CD14-positive monocyte (primary cell): ENCODE data around the gene YKT6. TPM values are rescaled to one million over a fixed set of nuclear protein-coding genes. Genes with fewer than 3 reads are reported as not detected.

ENCODE experiments used
- DNase-seq, 3 donors: peaks; one replicate each; pipeline ENCODE4 v3.0.0-alpha.2; 2011 to 2022
- H2AFZ ChIP-seq: 2 replicates; pipeline ENCODE4 v1.6.0; 2012; ENCODE audit warnings: mild to moderate bottlenecking, low read depth, low read length, inconsistent platforms; ENCODE audit not compliant: insufficient read depth, poor library complexity, severe bottlenecking
- H3K27ac ChIP-seq, 2 donors: 1 replicate in 1 of 2; 2 replicates in 1 of 2; pipeline ENCODE4 v1.5.1; 2012 to 2013; ENCODE audit warnings: low read length in 2 of 2, control low read depth in 1 of 2, inconsistent platforms in 1 of 2, low read depth in 1 of 2, mild to moderate bottlenecking in 1 of 2
- H3K27me3 ChIP-seq, 2 donors: one replicate each; pipeline versions ENCODE4 v1.6.0 to v1.6.1; 2011 to 2013; ENCODE audit warnings: low read length in 2 of 2; ENCODE audit not compliant: control insufficient read depth in 2 of 2, insufficient read depth in 2 of 2
- H3K36me3 ChIP-seq, 2 donors: replicated peaks in 1 of 2; 1 replicate in 1 of 2; 2 replicates in 1 of 2; pipeline versions ENCODE4 v1.5.1 to v1.6.1; 2012 to 2013; ENCODE audit warnings: low read length in 2 of 2, control low read depth in 1 of 2, inconsistent platforms in 1 of 2, mild to moderate bottlenecking in 1 of 2; ENCODE audit not compliant: insufficient read depth in 2 of 2, control insufficient read depth in 1 of 2
- H3K4me1 ChIP-seq, 2 donors: 1 replicate in 1 of 2; 2 replicates in 1 of 2; pipeline versions ENCODE4 v1.5.1 to v1.6.1; 2012 to 2013; ENCODE audit warnings: low read length in 2 of 2, control low read depth in 1 of 2, inconsistent platforms in 1 of 2, mild to moderate bottlenecking in 1 of 2, moderate library complexity in 1 of 2; ENCODE audit not compliant: insufficient read depth in 2 of 2, control insufficient read depth in 1 of 2
- H3K4me2 ChIP-seq: replicated peaks from 2 replicates; pipeline ENCODE3; 2012; ENCODE audit warnings: low read length, moderate library complexity, mild to moderate bottlenecking; ENCODE audit not compliant: poor library complexity, severe bottlenecking; ENCODE audit errors: extremely low read depth
- H3K4me3 ChIP-seq, 3 experiments: fragments of 200-600 bp in 1 of 3; sonication (generic) in 1 of 3; replicated peaks in 1 of 3; 1 replicate in 2 of 3; 2 replicates in 1 of 3; pipeline ENCODE4 v1.5.1; 2011 to 2013; ENCODE audit warnings: low read length in 3 of 3, mild to moderate bottlenecking in 3 of 3, control low read depth in 2 of 3, low read depth in 2 of 3, inconsistent platforms in 1 of 3, moderate library complexity in 1 of 3
- H3K79me2 ChIP-seq: 2 replicates; pipeline ENCODE4 v1.6.0; 2012; ENCODE audit warnings: mild to moderate bottlenecking, control low read depth, inconsistent platforms, low read length, moderate library complexity; ENCODE audit not compliant: insufficient read depth
- H3K9ac ChIP-seq: 2 replicates; pipeline ENCODE4 v1.6.0; 2017; ENCODE audit warnings: low read length, mild to moderate bottlenecking; ENCODE audit not compliant: insufficient read depth, poor library complexity, severe bottlenecking
- H3K9me3 ChIP-seq, 2 donors: replicated peaks in 1 of 2; 1 replicate in 1 of 2; 2 replicates in 1 of 2; pipeline versions ENCODE4 v1.5.1 to v1.6.1; 2012 to 2013; ENCODE audit warnings: low read length in 2 of 2, control low read depth in 1 of 2; ENCODE audit not compliant: control insufficient read depth in 1 of 2, insufficient read depth in 1 of 2
- H4K20me1 ChIP-seq: 2 replicates; pipeline ENCODE4 v1.6.0; 2012; ENCODE audit warnings: mild to moderate bottlenecking, low read length, control low read depth, moderate library complexity; ENCODE audit not compliant: insufficient read depth
- H3K27ac Mint-ChIP-seq, 7 donors: one replicate each; pipeline ENCODE4 v1.8.0; 2020; ENCODE audit warnings: mild to moderate bottlenecking in 7 of 7, mixed read lengths in 7 of 7, moderate library complexity in 6 of 7, inconsistent platforms in 2 of 7
- H3K27me3 Mint-ChIP-seq, 3 donors: one replicate each; pipeline ENCODE4 v1.8.0; 2021 to 2022; ENCODE audit warnings: low read depth in 3 of 3, mild to moderate bottlenecking in 3 of 3, mixed read lengths in 3 of 3, moderate library complexity in 3 of 3, inconsistent platforms in 1 of 3
- H3K36me3 Mint-ChIP-seq, 2 donors: one replicate each; pipeline ENCODE4 v1.8.0; 2020; ENCODE audit warnings: mixed read lengths in 2 of 2, inconsistent platforms in 1 of 2, mild to moderate bottlenecking in 1 of 2
- H3K4me1 Mint-ChIP-seq: one replicate; pipeline ENCODE4 v1.8.0; 2020; ENCODE audit warnings: mild to moderate bottlenecking, mixed read lengths
- H3K4me3 Mint-ChIP-seq, 2 donors: one replicate each; pipeline ENCODE4 v1.8.0; 2020; ENCODE audit warnings: mild to moderate bottlenecking in 2 of 2, mixed read lengths in 2 of 2, moderate library complexity in 1 of 2
- H3K9me3 Mint-ChIP-seq, 7 donors: one replicate each; pipeline ENCODE4 v1.8.0; 2020 to 2022; ENCODE audit warnings: mixed read lengths in 7 of 7, mild to moderate bottlenecking in 6 of 7, moderate library complexity in 6 of 7, inconsistent platforms in 2 of 7
- WGBS: methylation state at CpG from one replicate; pipeline ENCODE4 v1.1.5; 2013; ENCODE audit warnings: missing lambda C conversion rate; ENCODE audit not compliant: insufficient coverage; 5-methylcytosine and 5-hydroxymethylcytosine counted together
- intact Hi-C, 2 donors: fragments of 100-400 bp; cut with micrococcal nuclease; formaldehyde crosslinking; loops; one replicate each; pipeline versions ENCODE4 v1.15.0 to v1.15.1; 2023
- polyA plus RNA-seq, 3 donors: library from polyadenylated mRNA; depleted of rRNA in 1 of 3; unstranded in 2 of 3; stranded (reverse) in 1 of 3; fragments of 300-500 nt in 2 of 3; fragments of >200 nt in 1 of 3; fragmentation: Illumina TruSeq in 2 of 3; gene quantifications; 1 replicate in 2 of 3; 2 replicates in 1 of 3; pipeline ENCODE4 v1.2.3, GENCODE V29; 2012 to 2021
- TF ChIP-seq, protein P1 (sequence below): fragments of 200-600 bp; IDR thresholded peaks from one replicate; pipeline ENCODE4 v1.8.0; 2022; ENCODE audit warnings: antibody characterized with exemption, mild to moderate bottlenecking

YKT6 gene
- polyA plus RNA-seq, 3 donors = 26.4 to 45.7 (median 35.2) TPM

DNA sequence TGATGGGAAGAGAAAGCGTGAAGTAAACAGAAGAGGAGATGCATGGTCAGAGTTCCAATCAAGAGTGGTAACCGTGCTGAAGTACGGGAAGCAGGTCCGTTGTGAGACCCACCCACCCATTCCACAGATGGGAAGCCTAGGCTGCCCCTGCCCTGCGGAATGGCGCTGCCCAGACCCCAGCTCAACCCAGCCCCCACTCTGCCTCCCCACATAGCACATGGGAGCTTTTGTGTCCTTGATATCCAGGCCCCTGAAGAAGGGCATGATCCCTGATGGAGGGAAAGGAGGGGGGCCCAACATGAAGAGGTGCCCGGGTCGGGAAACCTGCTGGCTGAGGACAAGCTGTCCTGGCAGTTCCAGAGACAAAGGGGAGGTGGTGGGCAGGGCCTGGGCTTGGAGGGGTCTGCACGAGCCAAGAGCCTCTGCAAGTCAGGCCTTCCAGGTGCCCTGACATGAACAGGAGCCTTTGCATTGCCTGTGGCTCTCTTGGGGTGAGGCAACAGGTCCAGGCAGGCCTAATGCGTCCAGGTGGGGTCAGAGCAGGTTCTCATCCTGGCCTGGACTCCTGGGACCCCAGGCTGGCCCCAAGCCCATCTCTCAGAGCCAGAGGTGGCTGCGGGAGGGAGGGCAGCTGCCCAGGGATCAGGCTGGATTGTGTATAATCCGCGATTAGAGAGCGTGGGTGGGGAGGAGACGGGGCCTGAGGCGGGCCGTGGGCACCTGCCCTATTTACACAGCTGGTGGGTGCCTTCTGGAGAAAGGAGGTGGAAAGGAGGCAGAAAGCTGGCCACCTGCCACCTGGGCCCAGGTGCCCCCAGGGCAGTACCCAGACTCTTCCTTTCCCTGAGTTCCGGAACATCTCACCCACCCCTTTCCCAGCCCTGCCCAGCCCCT lies 23.5 kb downstream of the YKT6 start:
- H3K36me3 ChIP-seq = no peaks in the 10 kb centered on the region
- H4K20me1 ChIP-seq = no peaks in the 10 kb centered on the region
- TF ChIP-seq, protein P1, sequence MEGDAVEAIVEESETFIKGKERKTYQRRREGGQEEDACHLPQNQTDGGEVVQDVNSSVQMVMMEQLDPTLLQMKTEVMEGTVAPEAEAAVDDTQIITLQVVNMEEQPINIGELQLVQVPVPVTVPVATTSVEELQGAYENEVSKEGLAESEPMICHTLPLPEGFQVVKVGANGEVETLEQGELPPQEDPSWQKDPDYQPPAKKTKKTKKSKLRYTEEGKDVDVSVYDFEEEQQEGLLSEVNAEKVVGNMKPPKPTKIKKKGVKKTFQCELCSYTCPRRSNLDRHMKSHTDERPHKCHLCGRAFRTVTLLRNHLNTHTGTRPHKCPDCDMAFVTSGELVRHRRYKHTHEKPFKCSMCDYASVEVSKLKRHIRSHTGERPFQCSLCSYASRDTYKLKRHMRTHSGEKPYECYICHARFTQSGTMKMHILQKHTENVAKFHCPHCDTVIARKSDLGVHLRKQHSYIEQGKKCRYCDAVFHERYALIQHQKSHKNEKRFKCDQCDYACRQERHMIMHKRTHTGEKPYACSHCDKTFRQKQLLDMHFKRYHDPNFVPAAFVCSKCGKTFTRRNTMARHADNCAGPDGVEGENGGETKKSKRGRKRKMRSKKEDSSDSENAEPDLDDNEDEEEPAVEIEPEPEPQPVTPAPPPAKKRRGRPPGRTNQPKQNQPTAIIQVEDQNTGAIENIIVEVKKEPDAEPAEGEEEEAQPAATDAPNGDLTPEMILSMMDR = no peak
- no peak overlapping the region for H3K4me2 ChIP-seq
- H2AFZ ChIP-seq = no peak overlapping the region
- no peak overlapping the region for H3K4me3 Mint-ChIP-seq
- 85% methylated on average over 4 of the region's 18 CpGs for WGBS
- intact Hi-C loops = no loop called here
- H3K4me3 ChIP-seq = no peak overlapping the region
- no peaks in the 10 kb centered on the region for H3K27me3 ChIP-seq
- H3K4me1 Mint-ChIP-seq = no peaks in the 10 kb centered on the region
- no peaks in the 10 kb centered on the region for H3K9me3 ChIP-seq
- H3K79me2 ChIP-seq = no peaks in the 10 kb centered on the region
- H3K9ac ChIP-seq = no peak overlapping the region
- H3K36me3 Mint-ChIP-seq = no peaks in the 10 kb centered on the region
- peak overlapping the region in 1 of 7 donors; percentile 11 for H3K27ac Mint-ChIP-seq
- no peak for DNase-seq
- H3K4me1 ChIP-seq = no peaks in the 10 kb centered on the region
- H3K27ac ChIP-seq = no peak overlapping the region
- H3K27me3 Mint-ChIP-seq = peaks cover 2 to 5% (median 4%) of the 10 kb centered on the region in 3 donors
- H3K9me3 Mint-ChIP-seq = peaks cover 0 to 1% (median 0%) of the 10 kb centered on the region in 7 donors

DNA sequence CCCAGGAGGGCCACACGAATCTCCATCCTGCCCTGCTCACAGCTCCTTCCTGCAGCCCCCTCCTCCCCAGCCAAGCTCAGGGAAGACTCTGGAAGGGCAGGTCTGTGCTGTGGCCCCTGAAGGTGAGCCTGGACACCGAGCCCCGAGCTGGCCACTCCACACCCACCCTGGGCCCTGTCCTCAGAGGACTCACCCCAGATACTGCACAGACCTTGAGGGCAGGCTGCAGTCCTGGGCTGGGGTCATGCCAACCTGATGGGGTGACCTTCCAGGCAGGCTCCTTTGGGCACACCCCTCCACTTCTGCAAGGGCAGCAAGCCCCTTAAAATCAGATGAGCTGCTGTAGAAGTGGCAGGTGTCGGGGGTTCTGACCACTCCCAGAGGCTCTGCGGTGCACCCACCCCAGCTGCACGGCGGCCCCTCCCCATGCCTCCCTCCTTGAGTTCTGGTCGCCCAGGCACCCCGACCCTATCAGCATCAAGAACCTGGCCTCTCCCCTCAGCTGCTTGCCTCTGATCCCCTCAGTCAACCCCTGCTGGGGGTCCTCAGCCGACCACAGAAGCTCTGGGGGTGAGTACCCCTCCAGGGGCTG lies 24.3 kb downstream of the YKT6 start:
- 84% methylated on average over 10 of the region's 10 CpGs for WGBS
- Mint-ChIP-seq H3K27me3 (peaks cover 2 to 5% (median 4%) of the 10 kb centered on the region in 3 donors), H3K4me3 (no peak overlapping the region), H3K27ac (no peak overlapping the region), H3K9me3 (no peaks in the 10 kb centered on the region), H3K4me1 (no peaks in the 10 kb centered on the region), H3K36me3 (no peaks in the 10 kb centered on the region)
- Histone ChIP-seq H3K27me3 (no peaks in the 10 kb centered on the region), H3K9ac (no peak overlapping the region), H3K4me1 (no peaks in the 10 kb centered on the region), H3K9me3 (no peaks in the 10 kb centered on the region), H3K4me3 (no peak overlapping the region), H3K4me2 (no peak overlapping the region), H3K27ac (no peak overlapping the region), H3K36me3 (no peaks in the 10 kb centered on the region), H2AFZ (no peak overlapping the region), H4K20me1 (no peaks in the 10 kb centered on the region), H3K79me2 (no peaks in the 10 kb centered on the region)
- intact Hi-C loops = no loop called here
- DNase-seq = no peak
- TF ChIP-seq, protein P1 = no peak
